Fibroblast of the aortic adventitia (primary cell): ENCODE data around the gene CAMSAP1. TPM values are rescaled to one million over a fixed set of nuclear protein-coding genes. Genes with fewer than 3 reads are reported as not detected.
A peak's percentile ranks its signal among the peaks of the same experiment; 100 is the strongest.

Experiments used
- DNase-seq: peaks from one replicate; pipeline ENCODE4 v3.0.0-alpha.2; 2010; ENCODE audit warnings: low read depth
- H3K4me3 ChIP-seq: 2 replicates; pipeline ENCODE4 v1.5.1; 2011; ENCODE audit warnings: low read depth, mild to moderate bottlenecking, control low read depth, low read length, moderate library complexity
- total RNA-seq: library from RNA; depleted of rRNA; stranded (reverse); fragments of >200 nt; gene quantifications from 2 replicates; pipeline ENCODE4 v1.2.3, GENCODE V29; 2012; ENCODE audit warnings: low replicate concordance
- TF ChIP-seq, protein P1 (sequence below): IDR thresholded peaks from 2 replicates; pipeline ENCODE4 v1.5.1; 2011; ENCODE audit warnings: mild to moderate bottlenecking, low read length, control low read depth, inconsistent platforms; ENCODE audit not compliant: insufficient read depth

The CAMSAP1 gene
- total RNA-seq, 1 donor: 15.7 TPM

DNA sequence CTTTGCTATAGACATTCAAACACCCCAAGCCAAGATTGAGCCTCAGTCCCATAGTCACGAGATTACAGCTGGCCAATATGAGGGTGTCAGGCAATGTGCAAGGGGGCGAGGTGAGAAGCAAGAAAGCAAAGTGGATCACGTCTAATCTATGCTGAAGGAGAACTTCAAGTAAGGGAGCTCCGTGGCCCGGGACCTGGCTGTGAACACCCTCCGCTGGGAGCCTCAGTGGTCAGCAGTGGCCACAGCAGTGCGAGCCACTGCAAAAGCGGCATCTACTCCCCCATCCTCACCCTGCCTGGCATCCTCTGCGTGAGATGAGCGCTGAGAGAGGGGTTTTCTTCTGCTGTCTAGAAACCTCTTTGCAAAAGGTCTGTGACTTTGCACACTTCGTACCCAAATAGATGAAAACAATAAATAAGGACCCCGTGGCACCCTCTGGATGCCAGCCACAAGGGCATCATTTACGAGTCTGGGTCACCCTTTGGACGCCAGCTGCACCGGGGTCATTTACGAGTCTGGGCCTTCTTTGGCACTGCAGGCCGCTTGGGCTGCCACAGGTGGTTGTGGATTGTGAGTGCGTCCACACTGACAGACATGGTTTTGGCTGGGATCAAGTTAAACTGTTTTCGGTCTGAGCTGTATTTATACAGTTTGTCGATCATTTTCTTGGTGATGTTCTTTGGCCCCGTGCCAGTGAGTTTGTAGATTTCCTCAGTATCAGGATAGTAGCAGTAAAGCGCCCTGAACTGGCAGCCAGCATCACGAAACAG, 96.4 kb downstream of the CAMSAP1 start:
- no peak overlapping the region for H3K4me3 ChIP-seq
- no peak for DNase-seq
- TF ChIP-seq, protein P1, sequence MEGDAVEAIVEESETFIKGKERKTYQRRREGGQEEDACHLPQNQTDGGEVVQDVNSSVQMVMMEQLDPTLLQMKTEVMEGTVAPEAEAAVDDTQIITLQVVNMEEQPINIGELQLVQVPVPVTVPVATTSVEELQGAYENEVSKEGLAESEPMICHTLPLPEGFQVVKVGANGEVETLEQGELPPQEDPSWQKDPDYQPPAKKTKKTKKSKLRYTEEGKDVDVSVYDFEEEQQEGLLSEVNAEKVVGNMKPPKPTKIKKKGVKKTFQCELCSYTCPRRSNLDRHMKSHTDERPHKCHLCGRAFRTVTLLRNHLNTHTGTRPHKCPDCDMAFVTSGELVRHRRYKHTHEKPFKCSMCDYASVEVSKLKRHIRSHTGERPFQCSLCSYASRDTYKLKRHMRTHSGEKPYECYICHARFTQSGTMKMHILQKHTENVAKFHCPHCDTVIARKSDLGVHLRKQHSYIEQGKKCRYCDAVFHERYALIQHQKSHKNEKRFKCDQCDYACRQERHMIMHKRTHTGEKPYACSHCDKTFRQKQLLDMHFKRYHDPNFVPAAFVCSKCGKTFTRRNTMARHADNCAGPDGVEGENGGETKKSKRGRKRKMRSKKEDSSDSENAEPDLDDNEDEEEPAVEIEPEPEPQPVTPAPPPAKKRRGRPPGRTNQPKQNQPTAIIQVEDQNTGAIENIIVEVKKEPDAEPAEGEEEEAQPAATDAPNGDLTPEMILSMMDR: no peak

DNA sequence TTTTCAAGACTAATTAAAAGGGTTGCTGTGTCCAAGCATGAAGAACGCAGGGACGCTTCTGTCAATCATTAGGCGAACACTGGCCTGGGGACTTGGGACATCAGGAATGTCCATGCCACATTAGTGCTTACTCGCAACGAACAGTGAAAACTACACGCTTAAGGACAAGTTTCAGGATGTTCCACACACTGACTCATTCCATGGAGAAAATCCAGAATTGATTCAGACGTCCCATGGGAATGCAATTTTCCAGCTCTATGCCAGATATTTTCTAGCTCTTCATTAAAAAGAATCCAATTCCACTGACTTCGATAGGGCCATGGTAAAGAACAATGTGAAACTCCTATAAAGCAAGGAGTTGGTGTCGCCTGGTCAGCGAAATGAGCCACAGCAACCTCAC, 98.2 kb downstream of the CAMSAP1 start:
- TF ChIP-seq, protein P1: no peak
- no peak overlapping the region for H3K4me3 ChIP-seq
- DNase-seq: peak; percentile 87

DNA sequence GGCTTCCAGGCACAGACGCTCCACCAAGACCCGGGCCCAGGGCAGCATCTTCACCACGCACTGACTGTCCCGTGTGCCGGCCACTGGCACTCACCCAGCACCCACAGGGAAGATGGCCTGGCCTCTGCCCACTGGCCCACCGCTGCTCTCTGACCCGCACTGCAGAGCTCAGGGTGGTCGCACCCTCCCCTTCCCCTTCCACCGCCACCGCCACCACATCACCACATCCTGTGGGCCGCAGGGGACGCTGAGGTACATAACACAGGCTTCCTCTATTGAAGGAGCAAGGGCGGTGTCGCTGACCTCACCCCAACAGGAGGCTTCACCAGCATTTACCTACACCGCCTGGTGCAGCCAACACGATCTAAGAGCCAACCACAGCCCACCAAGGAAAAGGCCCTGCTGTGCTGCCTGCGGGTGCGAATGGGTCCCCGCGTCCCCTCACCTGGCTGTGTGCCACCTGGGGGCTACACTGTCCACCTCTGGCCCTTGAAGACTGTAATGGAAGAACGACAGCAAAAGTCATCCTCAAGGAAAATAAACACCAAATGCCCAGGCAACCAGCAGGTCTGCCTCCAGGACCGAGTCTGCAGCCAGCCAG, 101.8 kb downstream of the CAMSAP1 start:
- TF ChIP-seq, protein P1: no peak
- DNase-seq: no peak
- no peak overlapping the region for H3K4me3 ChIP-seq

DNA sequence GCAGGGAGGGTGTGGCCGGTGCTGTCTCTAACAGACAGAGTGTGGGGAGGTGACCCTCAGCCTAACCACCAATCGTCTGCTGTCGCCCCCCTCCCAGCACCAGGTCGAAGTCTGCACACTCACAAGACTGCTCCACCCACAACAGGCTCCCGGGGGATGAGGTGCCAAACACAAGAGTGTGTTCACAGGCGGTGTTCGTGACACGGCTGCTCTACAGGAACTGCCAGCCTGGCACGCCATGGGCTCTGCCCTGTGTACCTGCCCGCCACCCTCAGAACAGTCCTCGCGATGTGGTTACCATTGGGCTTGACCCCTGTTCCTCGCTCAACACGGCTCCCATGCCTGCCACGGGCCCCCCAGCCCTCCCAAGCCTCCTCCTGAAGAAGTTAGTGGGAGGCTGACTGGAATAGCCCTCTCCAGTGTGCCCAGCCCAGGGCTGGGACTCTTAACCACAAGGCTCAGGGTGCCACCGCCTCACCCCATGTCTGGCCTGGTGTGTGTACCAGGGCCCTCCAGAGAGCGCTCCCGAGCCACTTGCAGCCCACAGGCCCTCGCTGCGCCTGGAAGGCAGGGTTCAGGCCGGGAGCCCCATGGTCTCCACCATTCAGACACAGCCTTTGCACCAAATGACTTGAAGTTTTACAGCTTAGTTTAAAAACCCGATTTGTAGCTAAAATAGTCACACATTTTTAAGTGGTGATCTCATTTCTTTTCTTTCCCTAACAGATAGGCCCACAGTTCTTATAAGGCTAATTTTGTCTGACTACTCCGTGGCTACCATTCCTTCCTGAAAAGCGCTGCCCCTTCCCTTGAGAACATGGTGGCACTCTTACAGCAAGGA, 102.5 kb downstream of the CAMSAP1 start:
- DNase-seq: peak; percentile 26
- TF ChIP-seq, protein P1: no peak
- no peak overlapping the region for H3K4me3 ChIP-seq

DNA sequence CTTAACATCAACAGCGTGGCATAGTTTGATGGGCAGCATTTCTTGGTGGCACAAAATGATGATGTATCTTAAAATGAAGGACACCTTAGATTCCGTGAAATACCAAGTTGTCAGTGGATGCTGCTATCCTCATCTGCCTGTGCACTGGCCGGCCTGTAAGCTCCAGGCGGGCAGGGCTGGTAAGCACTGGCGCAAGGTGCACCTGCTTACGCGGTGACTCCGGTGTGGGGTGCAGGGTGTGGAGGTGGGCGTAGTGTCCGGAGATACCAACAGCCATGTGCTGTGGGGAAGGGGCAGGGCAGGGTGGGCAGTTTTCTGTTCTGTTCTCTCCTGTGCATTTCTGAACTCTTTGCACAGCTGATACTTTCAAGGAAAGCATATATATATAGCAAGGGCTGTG, 103.9 kb downstream of the CAMSAP1 start:
- no peak for DNase-seq

DNA sequence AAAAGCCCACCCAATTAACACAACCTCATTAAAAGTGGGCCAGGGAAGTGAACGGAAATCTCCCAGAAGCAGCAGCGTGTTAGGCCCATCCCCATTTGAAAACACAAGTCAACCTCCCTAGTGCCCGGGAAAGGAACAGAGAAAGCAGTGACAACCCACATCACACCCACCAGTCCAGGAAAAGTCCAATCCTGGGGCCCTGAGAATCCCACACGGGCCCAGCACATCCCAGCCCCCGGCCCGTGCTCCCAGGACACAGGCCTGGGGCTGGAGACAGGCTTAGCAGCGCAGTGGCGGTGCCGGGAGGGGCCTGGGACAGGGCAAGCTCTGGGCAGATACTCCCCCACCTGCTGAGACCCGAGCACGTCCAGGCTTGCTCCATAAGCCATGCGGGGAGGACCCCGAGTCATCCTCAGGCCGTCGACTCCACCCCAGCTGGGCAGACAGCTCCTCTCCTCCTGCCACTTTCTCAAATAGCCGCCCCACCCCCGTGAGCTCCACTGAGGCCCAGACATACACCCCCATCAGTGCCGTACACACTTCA, 104.4 kb downstream of the CAMSAP1 start:
- TF ChIP-seq, protein P1: no peak
- DNase-seq: no peak
- no peak overlapping the region for H3K4me3 ChIP-seq

More for the DNA sequence above, 103.9 kb downstream of the CAMSAP1 start:
- TF ChIP-seq, protein P1: no peak
- H3K4me3 ChIP-seq: no peak overlapping the region
